ENCODE measurements around the gene C6orf89.

C6orf89 gene

DNA sequence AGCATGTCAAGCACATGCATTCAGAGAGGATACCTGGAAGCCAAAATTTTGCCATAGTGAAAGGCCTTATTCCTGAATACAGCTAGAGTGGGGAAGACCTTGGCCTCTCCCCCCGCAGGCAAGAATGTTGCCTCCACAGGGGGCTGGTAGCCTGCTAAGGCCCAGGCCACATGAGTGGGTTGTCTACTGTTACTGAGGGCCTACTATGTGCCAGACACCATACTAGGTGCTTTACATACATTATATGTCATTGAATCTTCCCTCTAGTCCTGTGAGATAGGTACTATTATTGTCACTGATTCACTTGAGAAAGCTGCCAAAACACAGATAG lies 68.1 kb downstream of the C6orf89 start:
- DNase-seq = no peak

DNA sequence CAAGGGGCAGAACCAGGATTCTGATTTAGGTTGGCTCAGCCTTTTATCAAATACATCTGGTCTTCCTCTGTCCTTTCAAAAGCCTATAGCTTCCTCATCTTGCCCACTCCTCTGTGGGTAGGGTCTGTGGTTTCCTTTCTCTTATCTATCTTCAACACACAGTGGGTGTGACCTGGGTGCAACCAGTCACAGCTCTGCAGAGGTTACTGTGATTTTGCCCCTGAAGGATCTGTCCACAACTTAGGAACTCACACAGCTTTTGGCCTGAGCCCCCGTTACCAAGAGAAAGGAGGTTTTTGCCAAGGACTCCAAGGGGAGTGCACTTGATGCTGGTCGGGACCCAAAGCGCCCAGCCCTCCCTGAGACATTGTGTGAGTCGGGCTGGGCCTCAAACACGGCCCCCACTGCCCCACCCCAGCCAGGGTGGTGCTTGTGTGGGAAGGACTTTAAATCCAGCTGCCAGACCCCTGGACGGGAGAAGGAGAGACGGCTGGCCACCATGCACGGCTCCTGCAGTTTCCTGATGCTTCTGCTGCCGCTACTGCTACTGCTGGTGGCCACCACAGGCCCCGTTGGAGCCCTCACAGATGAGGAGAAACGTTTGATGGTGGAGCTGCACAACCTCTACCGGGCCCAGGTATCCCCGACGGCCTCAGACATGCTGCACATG lies 68.6 kb downstream of the C6orf89 start, which contains the start of gene PI16:
Gene PI16 (plus strand): TSS at position 477 of the 670 bp plus-strand sequence. CDS start 23 bp downstream, at position 500.
- DNase-seq = no peak

DNA sequence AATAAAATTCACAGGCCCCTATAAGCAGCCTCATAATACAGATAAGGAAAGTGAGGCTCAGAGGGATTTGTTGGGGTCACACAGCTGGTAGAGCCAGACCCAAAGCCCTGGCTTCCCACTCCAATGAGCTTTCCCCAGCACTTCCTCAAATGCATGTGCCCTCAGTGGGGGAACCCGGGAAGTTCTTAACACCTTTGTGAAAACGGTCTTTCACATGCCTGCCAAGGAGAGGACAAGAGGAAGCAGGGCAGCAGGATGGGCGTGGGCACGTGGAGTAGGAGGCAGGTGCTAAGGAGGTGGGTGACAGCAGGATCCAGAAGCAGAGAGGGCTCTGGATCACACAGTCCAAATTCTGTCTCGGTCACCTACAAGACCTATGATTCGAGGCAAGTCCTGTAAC lies 69.4 kb downstream of the C6orf89 start:
- no peak for DNase-seq

GRCh38 chr6:36955671-36956445 lies 70.1 kb downstream of the C6orf89 start:
- DNase-seq = no peak

DNA sequence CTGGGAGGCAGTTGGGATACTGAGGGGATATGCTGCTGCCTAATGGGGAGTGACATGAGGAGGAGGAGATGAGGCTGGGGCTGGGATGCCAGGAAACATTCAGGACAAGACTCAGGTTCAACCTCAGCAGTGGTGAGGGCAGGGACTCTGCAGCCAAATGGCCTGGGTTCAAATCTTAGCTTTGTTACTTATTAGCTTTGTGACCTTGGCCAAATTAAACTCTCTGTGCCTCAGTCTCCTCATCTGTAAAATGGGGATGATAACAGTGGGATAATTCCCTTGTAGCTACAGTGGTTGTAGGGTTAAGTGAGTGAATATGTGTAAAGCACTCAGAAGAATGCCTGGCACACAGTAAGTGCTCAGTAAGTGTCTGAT lies 70.7 kb downstream of the C6orf89 start:
- DNase-seq = no peak

GRCh38 chr6:36957773-36958271 lies 72.1 kb downstream of the C6orf89 start:
- no peak for DNase-seq

- no peak for DNase-seq
Observed at GRCh38 chr6:36958775-36959554, 73.2 kb downstream of the C6orf89 start.

GRCh38 chr6:36959555-36960250 lies 74.0 kb downstream of the C6orf89 start:
- no peak for DNase-seq

DNA sequence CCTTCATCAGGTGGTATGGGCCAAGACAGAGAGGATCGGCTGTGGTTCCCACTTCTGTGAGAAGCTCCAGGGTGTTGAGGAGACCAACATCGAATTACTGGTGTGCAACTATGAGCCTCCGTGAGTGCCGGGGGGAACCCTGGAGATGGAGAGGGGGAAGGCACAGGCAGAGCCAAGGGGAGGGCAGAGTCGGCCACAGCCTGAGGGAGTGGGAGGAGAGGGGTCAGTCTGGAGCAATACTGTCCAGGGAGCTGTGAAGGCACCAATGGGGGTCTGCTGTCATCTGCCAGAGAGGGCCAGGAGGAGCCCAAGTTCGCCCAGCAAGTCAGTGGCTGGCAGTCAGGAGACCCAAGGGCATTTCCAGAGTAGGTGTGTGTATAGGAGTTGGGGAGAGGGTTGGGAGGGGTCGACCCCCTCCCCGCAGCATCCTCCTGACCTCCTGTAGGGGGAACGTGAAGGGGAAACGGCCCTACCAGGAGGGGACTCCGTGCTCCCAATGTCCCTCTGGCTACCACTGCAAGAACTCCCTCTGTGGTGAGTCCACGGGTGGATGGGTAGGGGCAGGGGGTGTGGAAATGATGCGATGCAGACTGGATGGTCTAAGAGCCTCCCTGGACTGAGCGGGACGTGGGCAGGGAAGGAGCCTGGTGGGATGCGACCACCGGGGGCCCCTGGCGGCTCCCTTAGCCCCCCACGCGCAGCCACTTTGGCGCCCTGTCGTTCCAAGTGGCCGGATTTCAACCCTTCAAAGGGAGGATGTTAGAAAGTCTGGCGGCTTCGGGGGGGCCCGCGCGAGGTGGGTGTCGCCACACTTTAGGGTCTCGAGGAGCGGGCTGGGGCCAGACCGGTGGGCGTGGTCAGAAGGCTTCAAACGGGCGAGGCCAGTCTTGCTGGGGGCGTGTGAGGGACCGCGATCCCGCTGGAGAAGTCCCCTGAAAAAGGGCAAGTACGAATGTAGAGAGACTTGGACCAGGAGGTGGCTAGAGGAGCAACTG lies 76.0 kb downstream of the C6orf89 start:
- no peak for DNase-seq

- DNase-seq = no peak
Observed at GRCh38 chr6:36962874-36963273, 77.1 kb downstream of the C6orf89 start.

DNA sequence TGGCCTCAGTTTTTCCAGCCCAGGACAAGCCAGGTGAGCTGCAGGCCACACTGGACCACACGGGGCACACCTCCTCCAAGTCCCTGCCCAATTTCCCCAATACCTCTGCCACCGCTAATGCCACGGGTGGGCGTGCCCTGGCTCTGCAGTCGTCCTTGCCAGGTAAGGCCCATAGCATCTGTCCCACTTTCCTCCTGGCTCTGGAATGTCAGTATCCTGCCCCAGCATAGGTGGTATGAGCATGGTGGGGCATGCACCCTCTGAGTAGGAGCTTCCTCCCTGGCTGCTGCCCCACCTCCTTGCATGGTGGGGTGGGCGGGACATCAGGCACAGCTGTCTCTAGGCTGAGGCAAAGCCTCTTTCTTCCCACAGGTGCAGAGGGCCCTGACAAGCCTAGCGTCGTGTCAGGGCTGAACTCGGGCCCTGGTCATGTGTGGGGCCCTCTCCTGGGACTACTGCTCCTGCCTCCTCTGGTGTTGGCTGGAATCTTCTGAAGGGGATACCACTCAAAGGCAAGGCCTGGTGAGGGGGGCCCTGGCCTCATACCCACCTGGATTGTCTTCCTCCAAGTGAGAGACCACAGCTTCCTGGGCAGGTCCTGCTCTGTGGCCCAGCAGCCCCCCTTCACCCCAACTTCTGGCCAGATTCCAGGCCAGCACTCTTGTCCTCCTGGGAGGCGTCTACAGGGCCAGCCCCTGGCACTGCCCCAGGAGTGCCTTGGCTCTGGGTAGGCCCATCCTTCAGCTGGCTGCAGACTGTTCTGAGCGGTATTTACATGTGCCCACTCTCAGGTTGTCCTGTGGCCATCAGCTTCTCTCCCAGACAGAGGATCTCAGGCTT lies 77.9 kb downstream of the C6orf89 start:
- DNase-seq = peak; percentile 61

DNA sequence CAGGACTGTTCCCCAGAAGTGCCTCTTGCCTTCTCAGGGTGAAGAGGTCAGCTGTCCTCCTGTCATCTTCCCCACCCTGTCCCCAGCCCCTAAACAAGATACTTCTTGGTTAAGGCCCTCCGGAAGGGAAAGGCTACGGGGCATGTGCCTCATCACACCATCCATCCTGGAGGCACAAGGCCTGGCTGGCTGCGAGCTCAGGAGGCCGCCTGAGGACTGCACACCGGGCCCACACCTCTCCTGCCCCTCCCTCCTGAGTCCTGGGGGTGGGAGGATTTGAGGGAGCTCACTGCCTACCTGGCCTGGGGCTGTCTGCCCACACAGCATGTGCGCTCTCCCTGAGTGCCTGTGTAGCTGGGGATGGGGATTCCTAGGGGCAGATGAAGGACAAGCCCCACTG lies 78.6 kb downstream of the C6orf89 start:
- no peak for DNase-seq

DNA sequence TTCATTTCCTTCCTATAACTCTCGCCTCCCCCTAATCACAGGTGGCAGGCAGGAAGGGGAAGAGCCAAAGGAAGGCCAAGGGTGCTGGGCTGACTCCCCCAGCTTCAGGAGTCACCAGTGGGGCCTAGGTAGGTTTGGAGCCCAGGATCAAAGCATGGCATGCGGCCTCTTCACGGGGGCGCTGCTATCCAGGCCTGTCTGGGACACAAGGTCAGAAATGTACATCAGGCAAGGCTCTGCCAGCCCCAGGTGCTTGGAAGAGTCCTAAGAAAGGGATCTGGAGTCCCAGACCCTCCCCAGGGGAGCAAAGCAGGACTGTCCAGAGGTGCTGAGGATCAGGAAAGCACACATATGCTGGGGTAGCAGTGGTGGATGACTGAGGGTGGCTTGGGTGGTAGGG lies 79.2 kb downstream of the C6orf89 start:
- no peak for DNase-seq

GRCh38 chr6:36967301-36967700 lies 81.5 kb downstream of the C6orf89 start:
- DNase-seq = no peak

- no peak for DNase-seq
Observed at GRCh38 chr6:36967757-36968156, 82.0 kb downstream of the C6orf89 start.

DNA sequence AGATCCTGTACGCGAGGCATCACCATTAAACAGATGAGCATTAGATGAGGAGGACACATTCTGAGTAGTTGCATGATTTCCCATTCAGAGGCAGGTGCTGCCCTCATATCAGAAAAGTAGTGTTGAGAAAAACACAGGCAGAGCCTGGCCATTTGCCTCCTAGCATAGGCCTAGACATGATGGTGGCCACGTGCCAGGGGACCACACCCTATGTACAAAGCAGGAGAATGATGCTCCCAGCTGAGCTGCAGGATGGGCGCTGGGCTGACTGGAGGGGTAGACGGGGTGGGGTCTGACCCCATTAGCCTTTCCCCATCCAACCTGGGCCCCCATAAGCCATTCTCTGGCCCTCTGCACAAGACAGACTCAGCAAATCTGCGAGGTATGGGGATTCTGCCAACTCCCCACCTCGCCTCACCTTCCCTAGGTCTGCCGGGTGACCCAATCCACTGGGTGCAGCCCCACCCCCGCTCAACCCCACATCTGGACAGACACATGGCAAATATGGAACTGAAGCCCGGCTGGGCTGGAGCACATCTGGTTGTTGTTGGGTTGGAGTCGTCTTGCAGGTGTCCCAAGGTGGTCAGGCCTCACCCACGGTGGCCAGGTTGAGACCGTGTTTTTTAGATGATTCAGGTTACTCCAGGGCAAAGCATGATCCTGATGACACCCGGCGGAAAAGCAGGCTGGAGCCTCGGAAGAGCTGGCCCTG lies 82.7 kb downstream of the C6orf89 start:
- no peak for DNase-seq

DNA sequence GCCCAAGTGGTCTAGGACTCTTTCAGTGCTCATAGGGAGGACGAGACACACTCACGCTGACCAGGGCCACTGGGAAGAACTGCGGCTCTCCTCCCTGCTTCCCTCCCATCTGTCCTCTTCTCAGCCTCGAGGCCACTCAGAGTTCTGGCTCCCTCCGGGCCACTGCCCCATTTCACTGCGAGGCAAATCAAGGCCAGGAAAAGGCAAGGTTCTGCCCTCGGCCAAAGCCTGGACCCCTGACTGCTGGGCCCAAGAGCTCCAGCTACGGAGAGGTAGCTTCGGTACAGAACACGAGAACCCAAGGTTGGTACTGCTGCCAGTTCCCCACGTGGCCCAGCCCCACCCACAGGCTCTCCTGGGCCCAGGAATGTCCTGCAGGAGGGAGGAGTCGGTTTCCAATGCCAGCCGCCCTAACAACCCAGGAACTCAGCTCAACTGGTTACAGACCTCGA lies 83.5 kb downstream of the C6orf89 start:
- DNase-seq = no peak

DNA sequence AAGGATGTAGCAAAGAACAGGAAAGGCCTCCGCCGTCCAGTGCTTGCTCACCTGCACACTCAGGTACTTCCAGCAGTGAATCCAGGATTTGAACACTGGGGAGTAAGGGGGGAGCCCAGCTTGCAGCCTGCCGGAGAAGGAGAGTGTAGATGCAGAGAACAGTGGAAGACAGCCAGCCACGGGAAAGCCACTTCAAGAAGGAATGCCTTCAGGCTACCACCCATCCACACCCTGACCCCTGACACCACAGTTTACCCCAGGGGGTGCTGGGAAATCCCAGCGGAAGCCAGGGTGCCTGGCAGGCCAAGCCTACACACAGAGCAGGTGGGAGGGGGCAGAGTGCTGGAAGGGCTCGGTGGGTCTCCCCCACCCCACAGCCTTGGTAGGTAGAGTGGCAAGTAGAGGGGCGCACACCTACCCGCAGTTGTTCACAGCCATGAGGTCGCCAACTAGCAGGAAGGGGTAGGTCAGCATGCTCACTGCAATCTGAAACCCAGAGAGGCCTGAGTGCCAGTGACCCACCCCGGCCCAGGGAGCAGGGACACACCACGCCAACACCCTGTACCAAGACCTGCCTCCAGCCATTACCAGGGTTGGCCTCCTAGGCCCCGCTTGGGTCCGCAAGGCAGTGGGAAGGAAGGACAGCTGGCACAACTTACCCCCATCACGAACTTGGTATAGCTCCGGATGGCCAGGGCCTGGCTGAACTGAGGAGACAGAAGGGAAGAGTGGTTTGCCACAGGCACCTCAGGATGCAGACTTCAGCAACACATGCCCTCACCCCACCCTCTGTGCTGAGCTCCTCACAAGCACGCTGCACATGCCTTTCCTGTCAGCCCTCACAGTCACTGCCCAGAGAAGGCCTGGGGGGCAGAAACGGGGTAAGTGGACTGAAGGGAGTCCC lies 84.5 kb downstream of the C6orf89 start:
- DNase-seq = no peak

All from NCI-H1092 (cell line).